ENCODE measurements around the gene CYP19A1. TPM values are rescaled to one million over a fixed set of nuclear protein-coding genes. Genes with fewer than 3 reads are reported as not detected.

Gene CYP19A1
- 0.69 TPM in 1 of 2 replicates, not detected in the other for total RNA-seq (2014; rRNA removed; shearing (Covaris generic); ENCODE audit: low replicate concordance)

DNA sequence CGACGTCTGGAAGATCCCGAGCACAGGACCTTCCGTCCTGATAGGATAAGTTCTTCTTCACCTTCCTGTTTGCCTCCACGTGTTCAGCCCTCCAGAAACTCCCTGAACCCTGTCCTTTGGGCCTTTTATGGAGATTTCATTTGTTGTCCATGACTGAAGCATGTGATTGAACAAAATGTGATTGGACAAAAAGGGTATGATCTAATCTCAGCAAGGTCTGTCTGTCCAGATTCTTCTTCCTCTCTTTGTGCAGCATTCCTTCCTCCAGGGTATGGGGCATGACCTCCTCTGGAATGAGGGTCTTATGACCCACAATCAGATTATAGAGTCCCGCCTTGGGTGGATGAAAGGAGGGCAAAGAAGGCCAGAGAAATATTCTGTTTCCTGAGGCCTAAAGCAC is at the start of gene CYP19A1:
CYP19A1 (minus strand) TSS at position 101 of the 400 bp plus-strand sequence. CDS start 95,684 bp downstream, outside the sequence.
- Histone ChIP-seq H3K27me3 (peaks cover 3% of the 10 kb centered on the region; the same call in 1 of the 2 replicates), H3K4me3 (no peak within 1 kb of the TSS), H3K36me3 (no peaks in the 10 kb centered on the region), H3K9me3 (no peaks in the 10 kb centered on the region)
- no peak for DNase-seq

DNA sequence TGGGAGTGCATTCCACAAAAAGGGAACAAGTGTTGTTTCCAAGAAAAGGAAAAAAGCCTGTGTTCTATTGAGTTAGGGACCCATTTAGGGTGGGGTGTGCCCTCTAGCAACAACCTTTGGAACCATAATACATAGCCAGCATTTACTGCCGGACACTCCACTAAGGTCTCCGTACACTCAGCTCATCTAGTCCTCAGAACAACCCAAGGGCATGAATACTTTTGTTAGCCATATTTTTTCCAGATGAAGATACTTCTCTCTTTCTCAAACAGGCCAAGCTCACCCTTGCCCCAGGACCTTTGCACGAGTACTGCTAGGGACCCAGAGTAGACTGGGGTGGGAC is 49.3 kb upstream of the CYP19A1 start:
- no peak for DNase-seq
- Histone ChIP-seq H3K9me3 (no peaks in the 10 kb centered on the region), H3K27me3 (no peaks in the 10 kb centered on the region), H3K4me3 (no peak overlapping the region), H3K36me3 (no peaks in the 10 kb centered on the region)

DNA sequence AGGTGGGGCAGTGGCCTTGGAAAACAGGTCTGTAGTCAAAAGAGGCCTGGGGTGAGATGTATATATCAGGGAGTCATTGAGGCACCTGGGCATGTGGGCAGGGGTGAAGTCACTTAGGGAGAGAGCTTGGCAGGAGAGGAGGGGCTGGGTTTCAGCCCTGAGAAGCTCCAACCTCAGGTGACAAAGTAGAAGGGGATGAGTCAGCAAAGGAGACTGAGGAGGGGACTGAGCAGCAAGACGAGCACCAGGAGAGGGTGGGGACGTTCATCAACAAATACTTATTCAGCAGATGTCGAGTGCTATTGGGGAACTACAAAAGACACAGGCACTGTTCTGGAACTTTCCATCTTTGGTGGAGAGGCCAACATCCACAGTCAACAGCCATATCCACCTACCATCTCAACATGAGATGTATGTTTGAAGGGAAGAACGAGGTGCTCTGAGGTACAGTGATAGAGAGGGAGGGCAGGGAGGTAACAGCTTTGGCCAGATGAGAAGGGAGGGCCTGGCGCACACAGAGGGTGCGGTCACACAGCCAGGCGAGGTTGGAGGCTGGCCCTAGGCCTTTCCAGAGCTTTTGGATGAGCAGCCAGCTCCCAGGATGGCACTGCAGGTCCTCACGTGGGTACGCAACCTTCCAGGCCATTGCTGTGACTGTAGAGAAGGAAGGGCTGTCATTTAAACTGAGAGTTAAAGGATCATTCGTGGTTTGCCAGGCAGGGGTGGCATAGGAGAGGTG is 48.7 kb upstream of the CYP19A1 start:
- Histone ChIP-seq H3K4me3 (no peak overlapping the region), H3K36me3 (no peaks in the 10 kb centered on the region), H3K27me3 (no peaks in the 10 kb centered on the region), H3K9me3 (no peaks in the 10 kb centered on the region)
- no peak for DNase-seq

DNA sequence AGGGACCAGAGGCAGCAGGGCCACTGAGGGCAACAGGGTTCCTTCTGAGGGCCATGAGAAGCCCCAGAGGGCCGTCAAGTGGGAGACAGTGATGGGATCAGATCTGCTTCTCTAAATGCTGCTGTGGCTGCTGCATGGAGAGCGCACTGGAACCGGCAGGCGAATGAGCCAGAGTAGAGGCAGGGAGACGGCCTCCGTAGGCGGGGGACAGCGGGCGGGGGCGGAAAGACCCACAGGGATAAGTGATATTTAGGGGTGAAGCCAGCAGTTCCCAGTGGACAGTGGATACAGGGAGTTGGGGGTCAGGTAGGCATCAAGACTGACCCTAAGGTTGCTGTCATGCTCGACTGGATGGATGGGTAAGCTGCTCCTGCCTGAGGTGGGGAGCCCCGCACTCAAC is 48.1 kb upstream of the CYP19A1 start:
- H3K4me3 ChIP-seq: no peak overlapping the region
- H3K27me3 ChIP-seq: no peaks in the 10 kb centered on the region
- no peaks in the 10 kb centered on the region for H3K36me3 ChIP-seq
- no peaks in the 10 kb centered on the region for H3K9me3 ChIP-seq
- no peak for DNase-seq

DNA sequence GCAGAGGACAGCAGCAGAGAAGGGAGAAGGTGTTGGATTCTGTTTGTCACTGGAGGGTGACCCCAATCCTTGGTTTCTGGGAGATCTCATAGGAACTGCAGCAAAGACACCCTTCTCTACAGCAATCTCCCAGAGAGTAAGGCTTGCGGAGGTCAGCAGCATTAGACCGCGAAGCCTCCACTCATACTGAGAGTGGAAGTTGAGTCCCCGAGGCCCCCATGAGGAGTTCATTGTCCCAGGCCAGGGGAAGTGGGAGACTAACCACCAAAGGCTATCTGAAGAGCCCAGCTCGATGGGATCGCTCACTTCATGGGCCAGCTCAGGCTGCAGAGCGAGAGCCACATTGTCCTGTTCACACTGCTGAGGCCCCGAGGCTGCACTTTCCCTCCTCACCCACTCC is 47.6 kb upstream of the CYP19A1 start:
- Histone ChIP-seq H3K4me3 (no peak overlapping the region), H3K9me3 (no peaks in the 10 kb centered on the region), H3K36me3 (no peaks in the 10 kb centered on the region), H3K27me3 (no peaks in the 10 kb centered on the region)
- DNase-seq: no peak

DNA sequence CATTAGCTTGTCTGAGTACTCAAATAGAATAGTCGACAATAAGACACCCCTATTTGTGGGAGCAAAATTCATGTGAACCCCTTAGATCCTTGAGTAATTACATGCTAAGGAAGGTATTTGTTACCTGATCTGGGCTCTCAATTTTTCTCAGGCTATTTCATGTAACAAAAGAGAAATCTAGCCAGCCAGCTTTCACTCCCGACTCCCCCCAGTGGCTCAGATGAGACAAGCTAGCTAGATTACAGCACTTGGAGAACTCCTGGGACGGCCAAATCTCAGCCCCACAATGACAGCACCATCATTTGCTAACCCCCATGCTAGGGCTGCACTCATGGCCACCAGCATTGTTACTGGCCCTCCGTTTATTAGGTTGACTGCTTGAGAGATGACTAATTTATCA is 44.4 kb upstream of the CYP19A1 start:
- Histone ChIP-seq H3K9me3 (no peaks in the 10 kb centered on the region), H3K4me3 (no peak overlapping the region), H3K36me3 (no peaks in the 10 kb centered on the region), H3K27me3 (no peaks in the 10 kb centered on the region)
- DNase-seq: peak; percentile 31

DNA sequence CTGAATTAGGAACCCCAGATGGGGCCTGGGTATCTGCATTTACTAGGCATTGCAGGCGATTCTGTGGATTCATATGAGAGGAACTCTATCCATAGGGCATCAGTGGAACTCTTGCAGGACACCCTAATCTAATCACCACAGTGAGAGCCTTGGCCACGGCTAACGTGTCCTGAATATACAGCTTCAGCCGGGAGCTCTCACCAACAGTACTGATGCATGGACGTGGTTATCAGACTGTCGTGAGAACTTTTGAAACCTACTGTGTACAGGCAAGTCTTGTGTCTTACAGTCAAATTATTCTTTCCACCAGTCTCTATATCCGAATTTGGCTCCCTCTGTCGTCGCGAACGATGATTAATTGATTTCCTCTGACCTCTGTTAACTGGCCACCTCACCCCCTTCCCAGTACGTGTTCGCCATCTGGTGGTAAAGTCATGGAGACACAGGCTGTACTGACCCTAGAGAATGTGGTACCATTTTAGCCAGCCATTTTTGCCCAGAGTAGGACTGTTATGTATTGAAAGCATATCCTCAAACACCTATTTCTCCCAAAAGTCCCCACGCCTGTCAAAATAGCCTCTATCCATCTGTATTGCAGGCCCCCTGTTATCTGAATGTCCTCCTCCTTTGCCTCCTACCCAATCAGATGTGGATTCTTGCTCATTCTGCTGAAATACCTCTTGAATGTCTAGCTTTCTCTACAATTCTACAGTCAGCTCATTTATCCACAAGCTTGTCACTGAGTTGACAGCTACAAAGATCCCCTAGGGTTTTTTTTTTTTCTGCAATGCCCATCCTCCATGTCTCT is 42.8 kb upstream of the CYP19A1 start:
- peak; percentile 66 for DNase-seq
- Histone ChIP-seq H3K36me3 (no peaks in the 10 kb centered on the region), H3K27me3 (no peaks in the 10 kb centered on the region), H3K9me3 (no peaks in the 10 kb centered on the region), H3K4me3 (no peak overlapping the region)

DNA sequence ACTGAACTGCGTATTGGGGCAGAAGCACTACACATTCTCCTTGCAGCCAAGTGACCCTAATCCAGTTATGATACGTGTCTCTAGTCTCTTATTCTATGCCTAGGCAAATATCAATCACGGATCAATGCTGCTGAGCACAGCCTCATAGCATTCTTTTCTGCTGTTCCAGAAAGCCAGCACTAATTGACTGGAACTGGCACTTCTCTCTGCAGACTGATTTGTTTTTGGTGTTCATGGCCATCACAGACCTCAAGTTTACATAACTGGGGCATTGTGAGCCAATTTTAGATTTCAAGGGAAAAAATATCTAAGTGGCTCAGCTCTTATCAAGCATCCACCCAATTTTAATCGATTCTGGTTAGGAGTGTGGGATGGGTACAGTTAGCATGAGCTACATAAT is 41.0 kb upstream of the CYP19A1 start:
- no peak for DNase-seq
- H3K4me3 ChIP-seq: no peak overlapping the region
- H3K27me3 ChIP-seq: no peaks in the 10 kb centered on the region
- H3K36me3 ChIP-seq: no peaks in the 10 kb centered on the region
- H3K9me3 ChIP-seq: no peaks in the 10 kb centered on the region

DNA sequence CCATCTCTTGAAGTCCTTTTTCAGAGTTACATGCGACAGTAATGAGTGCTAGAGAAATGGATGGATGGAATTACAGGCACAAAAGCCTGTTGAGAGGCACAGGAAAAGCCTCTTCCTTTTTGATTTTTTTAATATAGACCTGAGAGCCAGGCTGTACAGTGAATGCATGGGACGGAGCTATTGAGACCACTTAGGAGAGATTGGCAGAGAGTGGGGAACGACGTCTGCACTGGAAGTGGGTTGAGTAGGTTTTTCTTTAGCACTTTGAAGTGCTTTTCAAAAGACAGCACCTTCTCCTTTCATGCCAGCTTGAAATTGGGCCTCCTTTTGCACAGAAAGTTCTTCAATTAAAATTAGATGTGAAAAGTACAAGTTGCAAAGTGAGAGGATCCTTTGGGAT is 40.0 kb upstream of the CYP19A1 start:
- DNase-seq: no peak
- Histone ChIP-seq H3K4me3 (no peak overlapping the region), H3K27me3 (no peaks in the 10 kb centered on the region), H3K9me3 (no peaks in the 10 kb centered on the region), H3K36me3 (no peaks in the 10 kb centered on the region)

DNA sequence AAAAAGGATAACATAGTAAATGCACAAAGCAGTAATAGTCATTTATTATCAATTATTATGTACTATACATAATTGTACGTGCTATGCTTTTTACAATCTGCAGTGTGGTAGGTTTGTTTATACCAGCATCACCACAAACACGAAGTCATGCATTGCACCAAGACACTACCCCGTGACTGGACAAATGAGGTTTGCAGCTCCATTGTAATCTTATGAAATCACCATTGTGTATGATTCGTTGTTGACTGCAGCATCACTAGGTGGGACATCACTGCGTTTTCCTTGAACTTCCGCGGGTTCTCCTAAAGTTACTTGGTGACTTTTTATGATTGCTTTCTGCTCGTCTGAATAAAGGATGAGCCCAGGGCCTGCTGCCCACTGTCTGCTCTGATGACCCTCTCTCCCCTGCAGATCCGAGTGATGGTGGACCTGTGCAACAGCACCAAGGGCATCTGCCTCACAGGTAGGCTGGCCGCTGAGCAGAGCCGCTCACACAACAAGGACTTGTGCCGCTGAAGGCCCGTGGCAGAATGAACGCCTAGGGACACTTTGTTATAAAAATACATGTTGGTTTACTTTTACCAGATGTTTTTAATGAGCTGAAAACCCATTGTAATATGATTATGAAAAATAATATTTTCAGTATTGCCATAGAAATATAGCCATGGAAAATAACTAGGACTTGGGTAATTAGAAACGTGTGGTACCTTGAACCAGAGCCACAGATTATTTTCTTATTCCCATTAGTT is 38.8 kb upstream of the CYP19A1 start:
- H3K36me3 ChIP-seq: no peaks in the 10 kb centered on the region
- no peaks in the 10 kb centered on the region for H3K9me3 ChIP-seq
- DNase-seq: peak; percentile 6
- H3K27me3 ChIP-seq: no peaks in the 10 kb centered on the region
- no peak overlapping the region for H3K4me3 ChIP-seq

DNA sequence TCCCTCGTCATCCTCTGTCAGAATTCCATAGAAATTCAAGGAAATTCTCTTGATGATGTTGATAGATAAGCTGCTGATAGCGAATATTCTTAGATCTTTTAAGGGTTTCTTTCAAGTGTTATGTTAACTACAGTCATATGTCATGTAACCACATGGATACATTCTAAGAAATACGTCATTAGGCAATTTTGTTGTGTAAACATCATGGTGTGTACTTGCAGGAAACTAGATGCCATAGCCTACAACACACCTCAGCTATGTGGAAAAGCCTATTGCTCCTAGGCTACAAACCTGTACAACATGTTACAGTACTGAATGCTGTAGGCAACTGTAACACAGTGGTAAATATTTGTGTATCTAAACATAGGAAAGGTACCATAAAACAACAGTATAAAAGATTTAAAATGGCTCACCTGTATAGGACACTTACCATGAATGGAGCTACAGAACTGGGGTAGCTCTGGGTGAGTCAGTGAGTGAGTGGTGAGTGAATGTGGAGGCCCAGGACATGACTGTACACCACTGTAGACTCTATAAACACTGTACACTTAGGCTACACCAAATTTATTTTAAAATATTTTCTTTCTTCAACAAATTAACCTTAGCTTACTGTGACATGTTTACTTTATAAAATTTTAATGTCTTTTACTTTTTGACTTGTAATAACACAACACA is 37.7 kb upstream of the CYP19A1 start:
- Histone ChIP-seq H3K36me3 (no peaks in the 10 kb centered on the region), H3K4me3 (no peak overlapping the region), H3K9me3 (no peaks in the 10 kb centered on the region), H3K27me3 (no peaks in the 10 kb centered on the region)
- DNase-seq: peak; percentile 45

DNA sequence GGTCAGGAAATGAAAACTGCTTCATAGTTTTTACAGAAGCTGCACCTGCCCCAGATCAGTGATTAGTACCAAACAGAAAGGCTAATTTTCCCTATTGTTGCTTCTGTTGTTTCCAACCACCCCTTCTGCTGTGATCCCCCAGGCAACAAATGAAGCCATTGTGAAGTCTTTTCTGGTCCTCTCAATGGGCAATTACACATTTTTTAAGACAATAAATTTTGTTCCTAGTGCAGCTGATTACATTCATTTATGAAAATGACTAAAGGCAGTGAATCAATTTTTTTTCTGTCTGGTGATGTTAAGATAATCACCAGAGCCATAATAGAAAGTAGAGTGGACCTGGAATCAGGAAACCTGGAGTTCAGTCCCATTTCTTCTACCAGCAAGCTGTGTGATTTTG is 35.7 kb upstream of the CYP19A1 start:
- Histone ChIP-seq H3K9me3 (no peaks in the 10 kb centered on the region), H3K27me3 (no peaks in the 10 kb centered on the region), H3K36me3 (no peaks in the 10 kb centered on the region), H3K4me3 (no peak overlapping the region)
- DNase-seq: no peak

DNA sequence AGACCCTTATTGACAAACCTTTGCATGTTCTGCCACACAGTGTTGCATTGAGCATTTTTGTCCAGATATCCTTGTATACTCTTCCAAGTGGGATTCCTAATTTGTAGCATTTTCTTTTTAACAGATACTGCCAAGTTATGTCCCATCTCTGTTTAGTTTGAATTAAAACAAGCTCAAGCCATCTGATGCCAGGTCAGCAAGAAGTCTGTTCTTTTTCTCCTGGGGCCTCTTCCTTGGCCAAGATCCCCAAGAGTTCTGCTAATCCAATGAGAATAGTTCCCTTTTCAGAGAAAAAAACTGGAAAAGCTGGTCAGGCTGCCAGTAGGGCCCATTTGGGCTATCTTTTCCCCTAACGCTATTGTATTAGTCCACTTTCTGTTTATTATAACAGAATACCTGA is 32.9 kb upstream of the CYP19A1 start:
- no peaks in the 10 kb centered on the region for H3K9me3 ChIP-seq
- H3K27me3 ChIP-seq: no peaks in the 10 kb centered on the region
- no peak overlapping the region for H3K4me3 ChIP-seq
- H3K36me3 ChIP-seq: no peaks in the 10 kb centered on the region
- DNase-seq: no peak

DNA sequence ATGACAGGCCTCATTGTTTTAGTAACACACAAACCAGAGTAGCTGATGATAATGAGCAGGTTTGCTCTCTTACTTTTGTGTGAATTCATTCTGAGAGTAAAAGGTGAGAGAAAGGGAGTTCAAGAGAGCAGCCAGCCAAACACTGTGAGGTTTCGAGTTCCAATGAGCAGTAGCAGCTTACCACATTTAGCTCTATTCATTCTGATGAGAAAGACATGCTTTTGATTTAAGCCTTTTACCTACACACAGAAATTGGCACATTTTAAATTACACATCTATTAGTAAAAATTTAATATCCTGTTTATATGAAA is 31.0 kb upstream of the CYP19A1 start:
- DNase-seq: no peak

DNA sequence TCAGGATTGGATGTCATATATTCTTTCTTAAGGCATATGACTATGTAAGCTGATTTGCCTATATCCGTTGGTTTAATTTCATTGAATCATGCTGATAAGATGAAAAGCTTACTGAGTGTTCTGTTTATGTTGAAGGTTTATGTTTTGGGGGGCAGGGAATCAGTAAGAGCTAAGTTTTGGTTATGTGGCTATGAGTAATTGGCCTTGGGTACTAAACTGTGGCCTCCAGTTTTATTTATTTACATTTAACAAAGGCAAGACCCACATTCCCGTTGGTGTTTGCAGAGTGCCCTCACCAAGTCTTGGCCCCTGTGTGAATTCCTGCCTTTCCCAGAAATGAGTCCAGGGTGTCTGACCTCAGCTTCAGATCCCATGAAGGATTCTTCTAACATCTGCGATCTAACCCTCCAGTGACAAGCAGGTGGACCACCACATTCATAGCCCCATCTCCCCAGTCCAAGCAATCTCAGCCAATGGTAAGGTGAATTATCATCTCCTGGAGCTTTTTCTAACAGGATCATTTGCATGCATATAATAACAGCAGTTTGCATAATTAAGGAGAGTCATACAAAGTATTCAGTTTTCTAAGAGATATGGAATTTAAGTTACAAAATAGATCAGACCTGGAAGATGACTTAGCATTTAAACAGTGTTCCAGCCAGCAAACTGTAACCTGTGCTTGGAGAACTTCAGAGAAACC is 30.5 kb upstream of the CYP19A1 start:
- DNase-seq: peak; percentile 83
- H3K27me3 ChIP-seq: no peaks in the 10 kb centered on the region
- no peak overlapping the region for H3K4me3 ChIP-seq
- no peaks in the 10 kb centered on the region for H3K9me3 ChIP-seq
- no peaks in the 10 kb centered on the region for H3K36me3 ChIP-seq

More for the DNA sequence above, 31.0 kb upstream of the CYP19A1 start:
- Histone ChIP-seq H3K4me3 (no peak overlapping the region), H3K36me3 (no peaks in the 10 kb centered on the region), H3K9me3 (no peaks in the 10 kb centered on the region), H3K27me3 (no peaks in the 10 kb centered on the region)

DNA sequence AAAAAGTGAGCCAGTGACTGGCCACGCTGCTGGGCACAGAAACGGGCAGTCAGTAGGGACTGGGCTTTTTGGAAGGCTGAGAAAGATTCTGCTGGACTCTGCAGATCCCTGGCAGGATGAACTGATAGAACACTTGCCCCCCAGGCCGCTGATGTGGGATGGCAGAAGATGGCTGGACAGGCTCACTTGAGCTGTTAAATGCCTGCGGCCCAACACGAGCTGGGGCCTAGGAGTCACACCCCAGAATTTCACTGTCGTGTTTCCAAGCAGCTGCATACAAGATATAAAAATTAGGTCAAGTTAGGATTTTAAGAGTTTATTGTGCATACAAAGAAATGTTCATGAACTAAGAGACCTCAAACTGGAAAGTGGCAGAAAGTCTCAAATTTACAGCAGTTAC is 29.9 kb upstream of the CYP19A1 start:
- no peak for DNase-seq
- Histone ChIP-seq H3K4me3 (no peak overlapping the region), H3K36me3 (no peaks in the 10 kb centered on the region), H3K27me3 (no peaks in the 10 kb centered on the region), H3K9me3 (no peaks in the 10 kb centered on the region)

Data from MG63 (cell line).